GM12892 (cell line): ENCODE data around the gene KCNA2.

Source experiments
- POLR2AphosphoS5 ChIP-seq: IDR thresholded peaks from 2 replicates; pipeline ENCODE4 v1.6.1; 2011; ENCODE audit warnings: low read depth, low read length, control low read depth
- TAF1 ChIP-seq: IDR thresholded peaks from 2 replicates; pipeline ENCODE4 v1.6.1; 2011; ENCODE audit warnings: low read depth, mild to moderate bottlenecking, control low read depth, low read length, borderline replicate concordance

DNA sequence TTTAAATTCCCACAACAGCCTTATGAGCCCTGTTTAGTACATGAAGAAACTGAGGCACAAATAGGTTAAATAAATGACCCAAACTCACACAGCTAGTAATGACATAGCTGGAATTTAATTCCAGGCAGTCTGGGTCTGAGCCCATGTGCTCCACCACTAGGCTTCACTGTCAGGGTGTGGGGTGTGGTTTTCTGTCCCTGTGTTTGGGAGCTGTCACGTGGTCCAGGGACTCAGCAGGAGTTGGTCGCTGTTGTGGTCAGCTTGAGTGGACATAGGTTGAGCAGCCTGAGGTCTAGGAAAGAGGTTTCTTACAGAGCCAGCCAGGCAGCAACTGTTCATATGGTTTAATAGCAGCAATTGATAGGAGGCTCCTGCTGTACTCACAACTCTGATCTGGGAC is 59.1 kb downstream of the KCNA2 start:
- TF ChIP-seq POLR2AphosphoS5, result no peak
- no peak for TF ChIP-seq TAF1
